Stimulated activated CD8-positive, alpha-beta memory T cell treated with anti-CD3 and anti-CD28 coated beads, Interleukin-12 subunit alpha, Interleukin-12 subunit beta, amount 100 ng/mL, for 24 hours (primary cell): ENCODE data around the gene ATP13A4.

Experiments
- DNase-seq: peaks from one replicate; pipeline ENCODE4 v3.0.0-alpha.2; 2020; ENCODE audit errors: extremely low read depth

Gene ATP13A4

DNA sequence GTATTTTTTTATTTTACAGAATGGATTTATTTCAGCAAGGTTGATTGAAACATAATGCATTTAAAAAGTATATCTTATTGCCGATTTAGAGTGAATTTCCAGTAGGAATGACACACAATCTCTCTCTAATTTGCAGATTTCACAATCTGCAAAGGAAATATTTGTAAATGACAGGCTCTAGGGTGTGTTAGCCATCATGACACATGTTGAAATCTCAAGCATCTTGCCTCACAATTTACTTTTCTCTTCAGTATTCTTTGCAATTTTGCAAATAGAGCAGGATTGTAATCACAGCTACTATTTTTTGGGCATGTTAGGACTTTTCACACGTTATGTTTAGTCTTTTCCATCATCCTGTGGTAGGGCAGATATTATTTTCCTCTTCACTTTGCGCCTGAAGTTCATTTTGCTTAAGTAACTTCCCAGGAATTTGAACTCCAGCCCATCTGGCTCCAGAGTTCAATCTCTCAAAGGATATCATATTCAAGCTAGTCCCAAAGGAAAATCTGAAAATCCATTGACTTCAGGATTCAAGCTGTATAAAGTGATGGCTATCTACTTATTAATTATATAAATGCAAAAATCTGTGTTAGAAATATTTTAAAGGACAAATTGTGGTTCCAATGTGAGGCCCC, 55.4 kb downstream of the ATP13A4 start:
- no peak for DNase-seq

GRCh38 chr3:193498215-193498614, 56.5 kb downstream of the ATP13A4 start:
- DNase-seq: no peak

GRCh38 chr3:193496658-193497057, 58.0 kb downstream of the ATP13A4 start:
- DNase-seq: no peak

- no peak for DNase-seq
These were observed 63.7 kb downstream of the ATP13A4 start for GRCh38 chr3:193491026-193491425.

GRCh38 chr3:193490580-193490979, 64.1 kb downstream of the ATP13A4 start:
- no peak for DNase-seq

- no peak for DNase-seq
These were observed 64.7 kb downstream of the ATP13A4 start for GRCh38 chr3:193489949-193490348.

- DNase-seq: no peak
These were observed 66.0 kb downstream of the ATP13A4 start for GRCh38 chr3:193488741-193489140.

DNA sequence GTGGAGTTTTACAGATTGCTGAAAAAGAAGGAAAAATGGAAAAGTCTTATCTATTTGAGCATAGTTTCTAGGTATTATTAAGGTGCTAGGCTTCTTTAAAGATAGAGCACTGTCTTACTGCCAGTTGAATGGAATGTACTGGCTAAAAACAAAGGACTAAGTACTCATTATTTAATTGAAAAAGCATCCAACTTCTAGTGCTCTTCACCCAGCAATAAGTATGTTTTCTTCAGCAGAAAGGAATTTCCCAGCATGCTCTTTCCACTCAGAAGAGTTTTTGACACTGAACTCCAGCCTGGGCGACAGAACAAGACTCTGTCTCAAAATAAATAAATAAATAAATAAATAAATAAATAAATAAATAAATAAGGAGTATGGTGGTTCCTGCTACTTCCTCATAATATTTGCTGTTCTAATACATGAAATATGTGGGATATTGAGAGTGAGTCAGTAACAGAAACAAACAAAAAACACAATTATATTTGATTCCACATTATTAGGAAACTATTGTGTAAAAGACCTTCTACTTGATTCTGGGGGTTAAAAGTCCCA, 70.6 kb downstream of the ATP13A4 start:
- no peak for DNase-seq

- DNase-seq: no peak
These were observed 73.3 kb downstream of the ATP13A4 start for GRCh38 chr3:193481436-193481835.

DNA sequence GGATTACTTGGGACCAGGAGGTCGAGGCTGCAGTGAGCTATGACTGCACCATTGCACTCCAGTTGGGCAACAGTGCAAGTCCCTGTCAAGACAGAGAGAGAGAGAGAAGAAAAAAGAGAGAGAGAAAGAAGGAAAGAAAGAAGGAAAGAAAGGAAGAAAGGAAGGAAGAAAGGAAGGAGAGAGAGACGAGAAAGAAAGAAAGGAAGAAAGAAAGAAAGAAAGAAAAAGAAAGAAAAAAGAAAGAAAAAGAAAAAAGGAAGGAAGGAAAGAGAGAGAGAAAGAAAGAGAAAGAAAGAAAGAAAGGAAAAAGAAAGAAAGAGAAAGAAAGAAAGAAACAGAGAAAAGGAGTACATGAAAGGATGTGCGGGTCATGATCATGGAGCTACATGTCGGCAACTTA, 80.2 kb downstream of the ATP13A4 start:
- DNase-seq: no peak

GRCh38 chr3:193470710-193471109, 84.0 kb downstream of the ATP13A4 start:
- no peak for DNase-seq

- no peak for DNase-seq
These were observed 88.6 kb downstream of the ATP13A4 start for GRCh38 chr3:193465992-193466608.

DNA sequence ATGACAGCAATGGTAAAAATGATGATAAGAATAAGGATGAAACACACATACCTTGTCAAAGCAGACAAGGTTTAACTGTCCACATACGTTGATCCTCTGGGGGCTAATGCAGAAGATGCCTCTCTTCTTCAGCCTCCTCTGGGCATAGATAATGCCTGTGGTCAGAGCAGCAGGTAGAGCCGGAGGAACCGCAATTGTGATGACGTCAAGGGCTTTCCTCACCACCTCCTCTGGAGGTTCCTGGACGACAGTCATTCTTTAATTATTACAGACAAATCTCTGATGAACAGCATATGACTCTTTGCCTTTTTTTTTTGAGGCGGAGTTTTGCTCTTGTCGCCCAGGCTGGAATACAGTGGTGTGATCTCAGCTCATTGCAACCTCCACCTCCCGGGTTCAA, 89.8 kb downstream of the ATP13A4 start:
- DNase-seq: no peak

DNA sequence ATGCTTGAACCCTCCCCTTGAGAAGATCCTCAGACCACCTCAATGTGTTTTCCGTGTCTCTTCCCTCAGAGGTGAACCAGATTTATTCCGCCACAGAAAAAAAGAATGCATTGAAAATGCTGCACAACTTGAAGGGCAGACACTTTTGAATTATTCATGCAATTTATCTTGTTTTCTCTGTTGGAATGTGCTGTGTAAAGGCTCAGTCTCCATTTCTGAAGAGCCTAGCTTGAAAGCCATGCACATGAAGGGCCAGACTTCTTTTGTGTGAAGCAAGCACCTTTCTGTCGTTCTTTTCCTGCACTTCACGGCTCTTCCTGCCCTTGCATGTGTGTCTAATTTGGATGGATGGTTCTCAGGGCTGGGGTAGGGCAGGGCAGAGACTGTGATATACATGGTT, 97.2 kb downstream of the ATP13A4 start:
- no peak for DNase-seq

DNA sequence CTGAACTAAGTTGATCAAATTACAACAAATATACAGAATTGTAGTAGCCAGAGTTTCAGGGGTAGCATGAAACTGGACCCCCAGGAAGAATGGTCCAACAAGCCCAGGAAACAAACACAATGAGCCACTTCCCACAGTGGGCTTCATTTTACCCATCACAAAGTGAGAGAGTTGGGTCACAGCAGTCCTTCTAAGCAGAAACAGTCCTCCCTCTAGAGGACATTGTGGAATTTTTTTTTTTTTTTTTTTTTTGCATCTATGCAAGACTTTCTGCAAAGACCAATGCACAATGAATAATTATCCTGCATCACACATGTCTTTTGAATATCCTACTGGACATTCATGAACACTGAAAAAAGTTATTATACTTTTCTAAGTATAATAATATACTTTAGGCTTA, 102.4 kb downstream of the ATP13A4 start:
- DNase-seq: no peak

GRCh38 chr3:193451902-193452301, 102.8 kb downstream of the ATP13A4 start:
- DNase-seq: no peak

DNA sequence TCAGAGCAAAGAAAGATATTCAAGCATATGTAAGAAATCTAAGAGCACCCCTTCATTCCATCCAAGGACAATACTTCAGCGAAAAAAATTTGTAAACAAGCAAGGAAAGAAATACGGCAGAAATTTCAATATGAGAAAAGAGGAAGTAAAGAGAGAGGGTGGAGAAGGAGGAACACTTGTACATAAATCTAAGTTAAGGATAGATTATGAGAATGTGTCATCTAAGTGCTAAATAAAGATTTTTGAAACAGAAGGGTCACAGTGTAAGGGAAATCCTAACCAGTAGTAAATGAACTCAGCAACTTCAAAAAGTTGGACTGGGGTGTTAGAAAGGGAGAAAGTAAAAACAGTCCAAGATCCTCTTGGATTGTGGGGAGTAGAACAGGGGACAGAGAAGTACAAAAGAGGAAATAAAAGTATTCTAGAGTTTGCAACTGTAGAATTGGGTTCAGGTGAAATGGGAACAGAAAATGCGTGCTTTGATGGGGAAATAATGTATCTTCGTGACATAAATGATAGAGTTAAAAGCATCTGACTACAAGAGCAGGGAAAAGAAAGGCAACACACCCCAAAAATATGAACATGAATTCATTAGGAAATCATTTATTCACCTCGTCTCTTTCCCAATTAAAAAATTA, 107.6 kb downstream of the ATP13A4 start:
- DNase-seq: no peak

GRCh38 chr3:193439423-193439822, 115.3 kb downstream of the ATP13A4 start:
- DNase-seq: no peak

GRCh38 chr3:193418576-193419373, 135.9 kb downstream of the ATP13A4 start:
- DNase-seq: no peak

GRCh38 chr3:193416629-193417028, 138.1 kb downstream of the ATP13A4 start:
- DNase-seq: no peak

GRCh38 chr3:193407688-193408087, 147.0 kb downstream of the ATP13A4 start:
- no peak for DNase-seq

DNA sequence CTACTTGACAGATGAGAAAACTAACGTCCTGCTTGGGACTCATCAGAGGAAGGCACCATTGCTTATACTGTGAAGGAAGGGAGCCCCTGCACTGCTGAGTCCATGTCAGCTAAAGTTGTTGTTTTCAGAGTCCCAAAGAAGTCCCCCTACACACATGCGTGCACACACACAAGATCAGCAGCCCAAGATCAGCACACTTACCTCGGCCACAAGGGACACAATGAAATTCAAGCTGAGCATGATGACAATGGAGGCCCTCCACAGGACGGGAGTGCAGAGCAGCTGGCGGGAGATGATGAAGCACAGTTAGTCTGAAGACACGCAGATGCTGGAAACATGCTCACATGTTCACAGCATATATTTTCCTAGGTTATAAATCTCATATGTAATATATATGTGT, 147.6 kb downstream of the ATP13A4 start:
- no peak for DNase-seq
